GM18502 (cell line): ENCODE results near the gene GPX6.
"Not testable (repeated sequence)": the region's sequence is repeated elsewhere in the genome, so short reads cannot be mapped to it uniquely, and the experiment has no call there.

Experiments used
- ATAC-seq: cut with Tn5 transposase; IDR thresholded peaks from one replicate; pipeline ENCODE4 v1.9.1; 2021; ENCODE audit warnings: mild to moderate bottlenecking; ENCODE audit not compliant: unreplicated experiment, poor library complexity

Gene GPX6

GRCh38 chr6:28525496-28526039 lies 10.0 kb upstream of the GPX6 start, which contains the start of gene GPX5:
TSS of gene GPX5 (plus strand) at chr6:28525881. CDS start at chr6:28526014, 133 bp downstream.
- no peak for ATAC-seq

- ATAC-seq: no peak
These were observed 7.6 kb upstream of the GPX6 start for GRCh38 chr6:28523241-28523622.

- no peak for ATAC-seq
These were observed 7.1 kb upstream of the GPX6 start for GRCh38 chr6:28522594-28523240.

- no peak for ATAC-seq
These were observed 2.4 kb upstream of the GPX6 start for GRCh38 chr6:28517964-28518363.

- not testable (repeated sequence) for ATAC-seq
These were observed 3.2 kb downstream of the GPX6 start for GRCh38 chr6:28512387-28512786.

GRCh38 chr6:28511628-28512300 lies 3.8 kb downstream of the GPX6 start:
- no peak for ATAC-seq

- ATAC-seq: no peak
These were observed 8.7 kb downstream of the GPX6 start for GRCh38 chr6:28506807-28507475.

- ATAC-seq: no peak
These were observed 9.9 kb downstream of the GPX6 start for GRCh38 chr6:28505733-28506132.

GRCh38 chr6:28502709-28503305 lies 12.8 kb downstream of the GPX6 start:
- not testable (repeated sequence) for ATAC-seq

- not testable (repeated sequence) for ATAC-seq
These were observed 13.5 kb downstream of the GPX6 start for GRCh38 chr6:28502136-28502535.

- no peak for ATAC-seq
These were observed 14.3 kb downstream of the GPX6 start for GRCh38 chr6:28501259-28501658.

GRCh38 chr6:28497893-28498292 lies 17.7 kb downstream of the GPX6 start:
- no peak for ATAC-seq

GRCh38 chr6:28497306-28497705 lies 18.3 kb downstream of the GPX6 start:
- ATAC-seq: no peak

- ATAC-seq: no peak
These were observed 19.4 kb downstream of the GPX6 start for GRCh38 chr6:28496099-28496779.

GRCh38 chr6:28491984-28492317 lies 23.6 kb downstream of the GPX6 start:
- no peak for ATAC-seq

- no peak for ATAC-seq
These were observed 25.2 kb downstream of the GPX6 start for GRCh38 chr6:28490205-28490890.

GRCh38 chr6:28489366-28490204 lies 26.0 kb downstream of the GPX6 start:
- ATAC-seq: peak; percentile 55

GRCh38 chr6:28488916-28489365 lies 26.7 kb downstream of the GPX6 start:
- ATAC-seq: no peak
